A673 (cell line): ENCODE measurements around the gene CTNNA1. TPM values are rescaled to one million over a fixed set of nuclear protein-coding genes. Genes with fewer than 3 reads are reported as not detected.
"Not testable (repeated sequence)": the region's sequence is repeated elsewhere in the genome, so short reads cannot be mapped to it uniquely, and the experiment has no call there.

Source experiments
- BruUV-seq: library from RNA; stranded (reverse); fragments of 400-500 nt; replicated peaks from 2 replicates; lab custom pipeline; 2021; lab: Mats Ljungman, UMichigan
- CTCF ChIA-PET: fragments of 300-600 bp; sonication (Branson Sonifier 250); formaldehyde crosslinking; loops from one replicate; lab custom pipeline; 2022; ENCODE audit warnings: antibody characterized with exemption; lab: Charles Lee
- POLR2A ChIA-PET: fragments of 300-600 bp; sonication (Branson Sonifier 250); formaldehyde crosslinking; loops from one replicate; lab custom pipeline; 2022; ENCODE audit warnings: antibody characterized with exemption; ENCODE audit not compliant: low non-redundant PET; lab: Charles Lee
- DNase-seq: peaks from one replicate; pipeline ENCODE4 v3.0.0-alpha.2; 2015; ENCODE audit warnings: low spot score
- H3K27ac ChIP-seq: fragments of 200-600 bp; sonication (generic); 2 replicates; pipeline ENCODE4 v1.5.1; 2016; ENCODE audit warnings: mixed run types, low read depth, mild to moderate bottlenecking, mixed read lengths, antibody characterized with exemption, low read length; ENCODE audit not compliant: poor library complexity, severe bottlenecking
- H3K27me3 ChIP-seq: fragments of 200-600 bp; sonication (generic); replicated peaks from 2 replicates; pipeline ENCODE4 v1.6.1; 2017; ENCODE audit warnings: mixed run types, low read depth, mild to moderate bottlenecking, mixed read lengths, antibody characterized with exemption, low read length; ENCODE audit not compliant: insufficient read depth, poor library complexity
- H3K36me3 ChIP-seq: fragments of 200-600 bp; sonication (generic); 2 replicates; pipeline ENCODE4 v1.6.1; 2016; ENCODE audit warnings: mixed run types, mild to moderate bottlenecking, mixed read lengths, antibody characterized with exemption, low read length; ENCODE audit not compliant: insufficient read depth, poor library complexity, severe bottlenecking
- H3K4me1 ChIP-seq: fragments of 200-600 bp; sonication (generic); 2 replicates; pipeline ENCODE4 v1.6.1; 2017; ENCODE audit warnings: mixed run types, mild to moderate bottlenecking, mixed read lengths, antibody characterized with exemption, low read length; ENCODE audit not compliant: insufficient read depth, poor library complexity, severe bottlenecking
- H3K4me3 ChIP-seq: fragments of 200-600 bp; sonication (generic); 2 replicates; pipeline ENCODE4 v1.5.1; 2016; ENCODE audit warnings: low read depth, mixed run types, mild to moderate bottlenecking, mixed read lengths, low read length; ENCODE audit not compliant: poor library complexity, severe bottlenecking
- H3K9me3 ChIP-seq: fragments of 200-600 bp; sonication (generic); 2 replicates; pipeline ENCODE4 v1.6.1; 2016; ENCODE audit warnings: mixed run types, low read depth, mild to moderate bottlenecking, mixed read lengths, antibody characterized with exemption, low read length; ENCODE audit not compliant: poor library complexity, severe bottlenecking
- EZH2 ChIP-seq: fragments of 200-600 bp; sonication (generic); IDR thresholded peaks from 2 replicates; pipeline ENCODE4 v1.6.1; 2017; ENCODE audit warnings: borderline replicate concordance, low read depth, mild to moderate bottlenecking, mixed read lengths, antibody characterized with exemption, low read length; ENCODE audit not compliant: poor library complexity, severe bottlenecking
- intact Hi-C: fragments of 100-400 bp; cut with micrococcal nuclease; formaldehyde crosslinking; loops from one replicate; pipeline ENCODE4 v1.10.0; 2022; ENCODE audit not compliant: unreplicated experiment
- total RNA-seq: library from RNA; stranded (reverse); gene quantifications from 2 replicates; pipeline ENCODE4 v1.2.3, GENCODE V29; 2021
- TF ChIP-seq, protein P1 (sequence below): fragments of 300-800, 200-600 bp; sonication (generic); conservative IDR thresholded peaks from 2 replicates; pipeline ENCODE4 v1.5.1; 2017; ENCODE audit warnings: low read depth, mild to moderate bottlenecking, antibody characterized with exemption, low read length, moderate library complexity, mixed read lengths

The CTNNA1 gene
- total RNA-seq, 1 experiment from 2014 or later, result 249 TPM

DNA sequence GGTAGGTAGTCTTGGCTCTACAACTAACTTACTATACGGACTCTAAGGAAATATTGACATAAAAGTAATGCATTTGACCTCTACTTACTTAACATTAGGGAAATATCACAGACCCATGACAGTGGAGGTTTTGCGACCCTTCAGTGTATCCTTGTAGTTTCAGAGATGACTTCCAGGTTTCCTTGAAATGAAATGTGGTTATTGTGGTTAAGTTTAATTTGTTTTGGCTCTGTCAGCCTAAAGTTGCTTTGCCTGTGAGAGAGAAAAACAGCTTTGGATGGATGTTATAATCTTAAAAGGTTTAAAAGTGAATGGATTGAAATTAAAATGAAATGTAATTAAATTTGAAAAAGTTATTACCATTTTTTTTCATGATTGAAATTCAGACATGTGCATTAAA is 79.0 kb downstream of the CTNNA1 start:
- H3K4me3 ChIP-seq, result no peak overlapping the region
- no TSS peak for BruUV-seq
- no peaks in the 10 kb centered on the region for H3K9me3 ChIP-seq
- CTCF ChIA-PET, result no interaction called here
- no peaks in the 10 kb centered on the region for H3K36me3 ChIP-seq
- H3K27ac ChIP-seq, result no peak overlapping the region
- H3K4me1 ChIP-seq, result no peaks in the 10 kb centered on the region
- POLR2A ChIA-PET, result no interaction called here
- no peaks in the 10 kb centered on the region for H3K27me3 ChIP-seq
- intact Hi-C loops, result no loop called here
- TF ChIP-seq, protein P1, sequence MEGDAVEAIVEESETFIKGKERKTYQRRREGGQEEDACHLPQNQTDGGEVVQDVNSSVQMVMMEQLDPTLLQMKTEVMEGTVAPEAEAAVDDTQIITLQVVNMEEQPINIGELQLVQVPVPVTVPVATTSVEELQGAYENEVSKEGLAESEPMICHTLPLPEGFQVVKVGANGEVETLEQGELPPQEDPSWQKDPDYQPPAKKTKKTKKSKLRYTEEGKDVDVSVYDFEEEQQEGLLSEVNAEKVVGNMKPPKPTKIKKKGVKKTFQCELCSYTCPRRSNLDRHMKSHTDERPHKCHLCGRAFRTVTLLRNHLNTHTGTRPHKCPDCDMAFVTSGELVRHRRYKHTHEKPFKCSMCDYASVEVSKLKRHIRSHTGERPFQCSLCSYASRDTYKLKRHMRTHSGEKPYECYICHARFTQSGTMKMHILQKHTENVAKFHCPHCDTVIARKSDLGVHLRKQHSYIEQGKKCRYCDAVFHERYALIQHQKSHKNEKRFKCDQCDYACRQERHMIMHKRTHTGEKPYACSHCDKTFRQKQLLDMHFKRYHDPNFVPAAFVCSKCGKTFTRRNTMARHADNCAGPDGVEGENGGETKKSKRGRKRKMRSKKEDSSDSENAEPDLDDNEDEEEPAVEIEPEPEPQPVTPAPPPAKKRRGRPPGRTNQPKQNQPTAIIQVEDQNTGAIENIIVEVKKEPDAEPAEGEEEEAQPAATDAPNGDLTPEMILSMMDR, result no peak
- no peak for DNase-seq

DNA sequence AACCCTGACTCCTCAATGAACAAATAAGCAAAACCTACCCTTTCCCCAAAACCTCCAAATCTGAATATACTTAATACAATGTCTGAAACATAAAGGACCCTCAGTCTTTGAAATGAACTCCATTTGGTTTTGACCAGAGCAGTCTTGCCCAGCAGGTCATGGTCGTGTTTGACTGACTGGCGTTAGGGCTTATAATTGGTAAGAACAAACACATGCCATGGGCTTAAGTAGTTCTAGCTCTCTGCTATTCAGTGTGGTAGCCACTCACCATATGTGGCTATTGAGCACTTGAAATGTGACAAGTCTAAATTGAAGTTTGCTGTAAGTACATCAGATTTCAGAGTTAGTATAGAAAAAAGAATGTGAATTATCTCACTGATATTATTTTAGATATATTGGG is 79.9 kb downstream of the CTNNA1 start:
- H3K4me1 ChIP-seq, result no peaks in the 10 kb centered on the region
- POLR2A ChIA-PET, result no interaction called here

DNA sequence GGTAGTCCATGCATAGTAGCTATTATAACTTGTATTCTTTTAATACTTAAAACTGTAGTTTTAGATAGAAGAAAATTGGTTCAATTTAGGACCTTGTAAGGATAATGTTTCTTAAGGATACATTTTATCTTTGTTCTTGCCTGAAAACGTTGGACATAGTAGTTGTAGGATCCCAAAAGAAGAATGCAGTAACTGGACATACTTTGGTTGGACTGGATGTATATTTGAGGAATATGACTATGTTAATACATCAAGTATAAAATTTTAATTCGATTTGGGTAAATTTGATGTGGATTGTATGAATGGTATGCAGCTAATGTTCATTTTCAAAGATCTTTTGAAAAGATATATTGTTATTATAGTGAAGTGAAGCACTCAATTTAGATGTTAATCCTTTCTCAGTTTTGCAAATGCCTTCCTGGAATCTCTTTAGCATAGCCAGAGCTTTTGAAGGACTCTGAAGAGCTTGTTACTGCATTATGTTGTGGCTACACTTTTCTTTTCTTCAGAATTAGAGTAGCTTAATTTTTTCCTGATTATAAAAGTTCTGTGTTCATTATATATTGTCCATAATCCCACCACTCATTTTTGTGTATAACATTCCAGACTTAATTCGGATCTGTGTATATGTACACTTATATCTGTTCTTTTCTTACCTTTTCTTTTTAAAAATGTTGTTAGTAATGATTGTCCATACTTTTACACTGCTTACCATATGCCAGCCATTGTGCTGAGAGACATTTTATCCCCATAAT is 80.7 kb downstream of the CTNNA1 start:
- POLR2A ChIA-PET, result no interaction called here
- H3K4me1 ChIP-seq, result no peaks in the 10 kb centered on the region
- no peak for DNase-seq
- H3K36me3 ChIP-seq, result no peaks in the 10 kb centered on the region
- intact Hi-C loops, result no loop called here
- CTCF ChIA-PET, result no interaction called here
- no TSS peak for BruUV-seq
- H3K9me3 ChIP-seq, result no peaks in the 10 kb centered on the region
- TF ChIP-seq, protein P1, result no peak
- no peak for TF ChIP-seq EZH2
- no peak overlapping the region for H3K4me3 ChIP-seq
- no peak overlapping the region for H3K27ac ChIP-seq
- no peaks in the 10 kb centered on the region for H3K27me3 ChIP-seq

More for the DNA sequence above, 79.9 kb downstream of the CTNNA1 start:
- H3K27me3 ChIP-seq, result no peaks in the 10 kb centered on the region
- H3K36me3 ChIP-seq, result no peaks in the 10 kb centered on the region
- no TSS peak for BruUV-seq
- H3K27ac ChIP-seq, result no peak overlapping the region
- no peaks in the 10 kb centered on the region for H3K9me3 ChIP-seq
- DNase-seq, result no peak
- intact Hi-C loops, result no loop called here
- no peak for TF ChIP-seq EZH2
- TF ChIP-seq, protein P1, result no peak
- H3K4me3 ChIP-seq, result no peak overlapping the region
- CTCF ChIA-PET, result no interaction called here

DNA sequence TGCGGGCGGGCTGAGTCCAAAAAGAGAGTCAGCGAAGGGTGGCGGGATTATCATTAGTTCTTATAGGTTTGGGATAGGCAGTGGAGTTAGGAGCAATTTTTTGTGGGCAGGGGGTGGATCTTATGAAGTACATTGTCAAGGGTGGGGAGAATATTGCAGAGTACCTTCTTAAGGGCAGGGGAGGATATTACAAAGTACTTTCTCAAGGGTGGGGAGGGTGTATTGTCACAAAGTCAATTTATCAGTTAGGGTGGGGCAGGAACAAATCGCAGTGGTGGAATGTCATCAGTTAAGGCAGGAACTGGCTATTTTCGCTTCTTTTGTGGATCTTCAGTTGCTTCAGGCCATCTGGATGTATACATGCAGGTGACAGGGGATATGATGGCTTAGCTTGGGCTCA is 81.6 kb downstream of the CTNNA1 start:
- CTCF ChIA-PET, result interaction anchor here (0.5 kb wide), 1 partner anchor 150 kb away, joined by 3 read pairs; no protein-coding TSS in a partner anchor
- intact Hi-C loops, POLR2A ChIA-PET, H3K36me3 ChIP-seq, BruUV-seq, H3K4me3 ChIP-seq, H3K4me1 ChIP-seq, H3K9me3 ChIP-seq, DNase-seq, H3K27me3 ChIP-seq, H3K27ac ChIP-seq: not testable (repeated sequence)
